CD4-positive, alpha-beta T cell (primary cell): ENCODE data around the gene PBXIP1. TPM values are rescaled to one million over a fixed set of nuclear protein-coding genes. Genes with fewer than 3 reads are reported as not detected.

Experiments
- ATAC-seq: fragments of 200-7000 bp; cut with Tn5 transposase; one replicate; pipeline ENCODE4 v1.10.0; 2022; ENCODE audit warnings: mild to moderate bottlenecking; ENCODE audit not compliant: poor library complexity
- CTCF ChIA-PET: fragments of 350-600 bp; sonication (Branson Sonifier 250); formaldehyde crosslinking; loops from one replicate; lab custom pipeline; 2021; ENCODE audit warnings: antibody characterized with exemption, inconsistent platforms; lab: Charles Lee
- POLR2A ChIA-PET: fragments of 350-600 bp; sonication (Branson Sonifier 250); formaldehyde crosslinking; loops from one replicate; lab custom pipeline; 2021; ENCODE audit warnings: antibody characterized with exemption, inconsistent platforms; lab: Charles Lee
- DNase-seq, 14 experiments: peaks; one replicate each; pipeline ENCODE4 v3.0.0-alpha.2; 2013 to 2020; ENCODE audit warnings: mixed read lengths in 2 of 14
- H3K27ac ChIP-seq, 2 donors: one replicate each; pipeline versions ENCODE4 v1.5.1 to v1.7.0; 2013; ENCODE audit warnings: low read length in 2 of 2, low read depth in 1 of 2, mild to moderate bottlenecking in 1 of 2
- H3K27me3 ChIP-seq, 2 experiments: 1 replicate in 1 of 2; 2 replicates in 1 of 2; pipeline versions ENCODE4 v1.6.1 to v1.7.0; 2013; ENCODE audit warnings: low read length in 2 of 2, control low read depth in 1 of 2, mild to moderate bottlenecking in 1 of 2, moderate library complexity in 1 of 2; ENCODE audit not compliant: insufficient read depth in 2 of 2, control insufficient read depth in 1 of 2
- H3K36me3 ChIP-seq: one replicate; pipeline ENCODE4 v1.6.1; 2013; ENCODE audit warnings: low read length, control low read depth; ENCODE audit not compliant: insufficient read depth
- H3K4me1 ChIP-seq: one replicate; pipeline ENCODE4 v1.6.1; 2013; ENCODE audit warnings: low read length, control low read depth; ENCODE audit not compliant: insufficient read depth
- H3K4me3 ChIP-seq: one replicate; pipeline ENCODE4 v1.5.1; 2013; ENCODE audit warnings: mild to moderate bottlenecking, low read length, moderate library complexity
- H3K9me3 ChIP-seq, 2 experiments: 1 replicate in 1 of 2; 2 replicates in 1 of 2; pipeline versions ENCODE4 v1.6.1 to v1.7.0; 2013; ENCODE audit warnings: low read length in 2 of 2, mild to moderate bottlenecking in 2 of 2, control low read depth in 1 of 2, moderate library complexity in 1 of 2; ENCODE audit not compliant: control insufficient read depth in 1 of 2, insufficient read depth in 1 of 2
- H3K27ac Mint-ChIP-seq: one replicate; pipeline ENCODE4 v1.8.0; 2020; ENCODE audit warnings: mixed read lengths
- H3K27me3 Mint-ChIP-seq: one replicate; pipeline ENCODE4 v1.8.0; 2021; ENCODE audit warnings: mixed read lengths
- H3K36me3 Mint-ChIP-seq: one replicate; pipeline ENCODE4 v1.8.0; 2021; ENCODE audit warnings: low read depth, mixed read lengths
- H3K4me1 Mint-ChIP-seq: one replicate; pipeline ENCODE4 v1.8.0; 2021; ENCODE audit warnings: low read depth, mixed read lengths
- H3K4me3 Mint-ChIP-seq: one replicate; pipeline ENCODE4 v1.8.0; 2020; ENCODE audit warnings: mild to moderate bottlenecking, mixed read lengths
- H3K9me3 Mint-ChIP-seq: one replicate; pipeline ENCODE4 v1.8.0; 2020; ENCODE audit warnings: mixed read lengths
- CTCF ChIP-seq: fragments of 200-600 bp; IDR thresholded peaks from one replicate; pipeline ENCODE4 v1.8.0; 2022; ENCODE audit warnings: antibody characterized with exemption, mild to moderate bottlenecking
- intact Hi-C, 2 experiments: fragments of 100-400 bp; cut with DNase I in 1 of 2; cut with micrococcal nuclease in 1 of 2; formaldehyde crosslinking; loops; one replicate each; pipeline versions ENCODE4 v1.15.1 to v1.9.0; 2023 to 2025; cut with DNase I, micrococcal nuclease
- total RNA-seq, 174 experiments: library from RNA in 2 of 174; stranded (reverse) in 2 of 174; gene quantifications; one replicate each; pipeline ENCODE4 v1.2.3 and lab custom pipeline; 2021 to 2026

The PBXIP1 gene
- total RNA-seq, 2 experiments from 2014 or later = 434 to 440 TPM

- DNase-seq (no peak), ATAC-seq (no peak)
- H3K9me3 ChIP-seq = no peaks in the 10 kb centered on the region
- Mint-ChIP-seq H3K27ac (peak overlapping the region; percentile 29), H3K4me1 (peaks cover 30% of the 10 kb centered on the region), H3K4me3 (peak overlapping the region; percentile 55), H3K36me3 (peaks cover 41% of the 10 kb centered on the region), H3K9me3 (no peaks in the 10 kb centered on the region), H3K27me3 (no peaks in the 10 kb centered on the region)
- intact Hi-C loops = no loop called here
- no peak for TF ChIP-seq CTCF
- H3K36me3 ChIP-seq = peaks cover 46% of the 10 kb centered on the region
- no peak overlapping the region for H3K27ac ChIP-seq
- ChIA-PET CTCF (interaction anchor here (0.9 to 10.7 kb wide), 8 partner anchors 9 to 90 kb away, joined by 3 to 71 read pairs (median 6); partner anchors contain the start of genes PMVK and PYGO2), POLR2A (interaction anchor here (1.1 to 5.6 kb wide), 8 partner anchors 10 to 45 kb away, joined by 3 to 46 read pairs (median 8); partner anchors contain the start of genes FLAD1, PBXIP1, PMVK and PYGO2)
- no peaks in the 10 kb centered on the region for H3K27me3 ChIP-seq
- peaks cover 61% of the 10 kb centered on the region for H3K4me1 ChIP-seq
- H3K4me3 ChIP-seq = no peak overlapping the region
These were observed 15.6 kb upstream of the PBXIP1 start for GRCh38 chr1:154971341-154971998.

GRCh38 chr1:154970631-154971340, 14.9 kb upstream of the PBXIP1 start, which contains the start of gene SHC1:
Gene SHC1, minus strand, starts transcription at chr1:154970747. Its CDS starts 221 bp downstream, at chr1:154970526.
- DNase-seq = peak in 5 of 14 experiments; percentile 27 to 65 (median 50)
- intact Hi-C loops = no loop called here
- Histone ChIP-seq H3K4me3 (no peak within 1 kb of the TSS), H3K9me3 (no peaks in the 10 kb centered on the region), H3K4me1 (peaks cover 55% of the 10 kb centered on the region), H3K27me3 (no peaks in the 10 kb centered on the region), H3K27ac (peak within 1 kb of the TSS in 1 of 2 donors; percentile 34), H3K36me3 (peaks cover 53% of the 10 kb centered on the region)
- H3K4me1 Mint-ChIP-seq = peaks cover 30% of the 10 kb centered on the region
- peak within 1 kb of the TSS; percentile 55 for H3K4me3 Mint-ChIP-seq
- H3K27me3 Mint-ChIP-seq = no peaks in the 10 kb centered on the region
- ChIA-PET CTCF (interaction anchor here (0.9 to 10.7 kb wide), 5 partner anchors 8 to 91 kb away, joined by 3 to 71 read pairs (median 8); partner anchors contain the start of genes PMVK and PYGO2), POLR2A (interaction anchor here (1.1 to 2.4 kb wide), 7 partner anchors 9 to 43 kb away, joined by 3 to 9 read pairs (median 4); partner anchors contain the start of genes PBXIP1, PMVK and PYGO2)
- H3K36me3 Mint-ChIP-seq = peaks cover 47% of the 10 kb centered on the region
- ATAC-seq = no peak
- no peaks in the 10 kb centered on the region for H3K9me3 Mint-ChIP-seq
- no peak for TF ChIP-seq CTCF
- H3K27ac Mint-ChIP-seq = peak within 1 kb of the TSS; percentile 70

GRCh38 chr1:154969860-154970452, 14.1 kb upstream of the PBXIP1 start:
- TF ChIP-seq CTCF = no peak
- no peak for DNase-seq
- peaks cover 56% of the 10 kb centered on the region for H3K36me3 Mint-ChIP-seq

More at GRCh38 chr1:154969860-154970452, 14.1 kb upstream of the PBXIP1 start:
- peaks cover 55% of the 10 kb centered on the region for H3K4me1 ChIP-seq
- H3K36me3 ChIP-seq = peaks cover 60% of the 10 kb centered on the region
- no peak overlapping the region for H3K4me3 ChIP-seq
- no peak overlapping the region for H3K27ac ChIP-seq
- H3K9me3 ChIP-seq = no peaks in the 10 kb centered on the region
- Mint-ChIP-seq H3K4me3 (no peak overlapping the region), H3K9me3 (no peaks in the 10 kb centered on the region), H3K4me1 (peaks cover 30% of the 10 kb centered on the region), H3K27ac (peak overlapping the region; percentile 70), H3K27me3 (no peaks in the 10 kb centered on the region)
- no peaks in the 10 kb centered on the region for H3K27me3 ChIP-seq
- ChIA-PET POLR2A (interaction anchor here (1.1 to 2.4 kb wide), 6 partner anchors 8 to 44 kb away, joined by 3 to 9 read pairs (median 4); partner anchors contain the start of genes PBXIP1 and PYGO2), CTCF (interaction anchor here (1.2 to 10.7 kb wide), 3 partner anchors 29 to 92 kb away, joined by 3 to 71 read pairs (median 8); no protein-coding TSS in a partner anchor)
- intact Hi-C loops = no loop called here
- no peak for ATAC-seq
